HL-60 (cell line): Measurements from ENCODE around the gene FAF1.

Source experiments
- DNase-seq, 2 experiments: peaks; one replicate each; pipeline ENCODE4 v3.0.0-alpha.2; 2010 to 2020; ENCODE audit warnings: low read depth in 1 of 2, low spot score in 1 of 2
- H3K27ac ChIP-seq: fragments of 250-450 bp; sonication (Bioruptor Pico); replicated peaks from 2 replicates; pipeline ENCODE4 v1.5.1; 2020; ENCODE audit warnings: mild to moderate bottlenecking, moderate library complexity
- H3K27me3 ChIP-seq: fragments of 250-450 bp; sonication (Bioruptor Pico); 2 replicates; pipeline ENCODE4 v1.5.1; 2021; ENCODE audit warnings: mild to moderate bottlenecking, moderate library complexity; ENCODE audit not compliant: insufficient read depth, poor library complexity, severe bottlenecking
- H3K4me3 ChIP-seq: replicated peaks from 2 replicates; pipeline ENCODE4 v1.5.1; 2011; ENCODE audit warnings: mild to moderate bottlenecking, control low read depth, low read length; ENCODE audit not compliant: insufficient read depth
- GABPA ChIP-seq: IDR thresholded peaks from 2 replicates; pipeline ENCODE4 v1.6.1; 2012; ENCODE audit warnings: low read depth
- POLR2AphosphoS5 ChIP-seq: IDR thresholded peaks from 2 replicates; pipeline ENCODE4 v1.6.1; 2012; ENCODE audit warnings: low read depth
- SPI1 ChIP-seq: IDR thresholded peaks from 2 replicates; pipeline ENCODE4 v1.6.1; 2012; ENCODE audit warnings: low read depth, mild to moderate bottlenecking, borderline replicate concordance
- TF ChIP-seq, protein P1 (sequence below): IDR thresholded peaks from one replicate; pipeline ENCODE4 v1.5.1; 2011; ENCODE audit warnings: low read length, control low read depth, inconsistent platforms; ENCODE audit not compliant: insufficient read depth
- TF ChIP-seq, protein P2 (sequence below): IDR thresholded peaks from 2 replicates; pipeline ENCODE4 v1.6.1; 2012; ENCODE audit warnings: low read depth; ENCODE audit not compliant: insufficient replicate concordance

Gene FAF1

DNA sequence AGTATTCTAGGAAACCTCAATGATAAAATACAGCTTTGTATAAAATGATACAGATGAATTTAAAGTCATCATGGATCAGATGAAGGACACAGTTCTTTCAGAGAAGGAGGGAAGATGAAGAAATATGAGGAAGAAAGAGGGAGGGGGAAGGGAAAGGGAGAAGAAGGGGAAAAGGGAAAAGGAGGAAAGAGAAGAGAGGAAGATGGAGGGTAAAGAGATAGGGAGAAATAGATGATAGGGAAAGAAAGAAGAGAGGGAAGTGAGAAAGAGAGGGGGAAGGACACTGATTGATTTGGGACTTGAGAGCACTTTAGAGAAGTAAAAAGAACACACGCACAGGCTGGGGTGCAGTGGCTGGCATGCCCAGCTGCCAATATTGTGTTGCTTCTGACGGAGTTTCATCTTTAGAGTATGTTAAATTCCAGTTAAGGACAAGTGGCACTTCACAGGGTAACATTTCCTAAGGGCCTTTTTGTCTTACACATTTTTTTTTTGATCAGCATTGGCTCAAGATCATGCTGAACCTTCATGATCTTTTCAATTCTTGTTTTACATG is 300.9 kb downstream of the FAF1 start:
- Histone ChIP-seq H3K4me3 (no peak overlapping the region), H3K27ac (no peak overlapping the region), H3K27me3 (no peaks in the 10 kb centered on the region)
- DNase-seq = no peak
- TF ChIP-seq, protein P1, sequence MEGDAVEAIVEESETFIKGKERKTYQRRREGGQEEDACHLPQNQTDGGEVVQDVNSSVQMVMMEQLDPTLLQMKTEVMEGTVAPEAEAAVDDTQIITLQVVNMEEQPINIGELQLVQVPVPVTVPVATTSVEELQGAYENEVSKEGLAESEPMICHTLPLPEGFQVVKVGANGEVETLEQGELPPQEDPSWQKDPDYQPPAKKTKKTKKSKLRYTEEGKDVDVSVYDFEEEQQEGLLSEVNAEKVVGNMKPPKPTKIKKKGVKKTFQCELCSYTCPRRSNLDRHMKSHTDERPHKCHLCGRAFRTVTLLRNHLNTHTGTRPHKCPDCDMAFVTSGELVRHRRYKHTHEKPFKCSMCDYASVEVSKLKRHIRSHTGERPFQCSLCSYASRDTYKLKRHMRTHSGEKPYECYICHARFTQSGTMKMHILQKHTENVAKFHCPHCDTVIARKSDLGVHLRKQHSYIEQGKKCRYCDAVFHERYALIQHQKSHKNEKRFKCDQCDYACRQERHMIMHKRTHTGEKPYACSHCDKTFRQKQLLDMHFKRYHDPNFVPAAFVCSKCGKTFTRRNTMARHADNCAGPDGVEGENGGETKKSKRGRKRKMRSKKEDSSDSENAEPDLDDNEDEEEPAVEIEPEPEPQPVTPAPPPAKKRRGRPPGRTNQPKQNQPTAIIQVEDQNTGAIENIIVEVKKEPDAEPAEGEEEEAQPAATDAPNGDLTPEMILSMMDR = no peak
- TF ChIP-seq SPI1 (no peak), GABPA (no peak), POLR2AphosphoS5 (no peak)
- TF ChIP-seq, protein P2, sequence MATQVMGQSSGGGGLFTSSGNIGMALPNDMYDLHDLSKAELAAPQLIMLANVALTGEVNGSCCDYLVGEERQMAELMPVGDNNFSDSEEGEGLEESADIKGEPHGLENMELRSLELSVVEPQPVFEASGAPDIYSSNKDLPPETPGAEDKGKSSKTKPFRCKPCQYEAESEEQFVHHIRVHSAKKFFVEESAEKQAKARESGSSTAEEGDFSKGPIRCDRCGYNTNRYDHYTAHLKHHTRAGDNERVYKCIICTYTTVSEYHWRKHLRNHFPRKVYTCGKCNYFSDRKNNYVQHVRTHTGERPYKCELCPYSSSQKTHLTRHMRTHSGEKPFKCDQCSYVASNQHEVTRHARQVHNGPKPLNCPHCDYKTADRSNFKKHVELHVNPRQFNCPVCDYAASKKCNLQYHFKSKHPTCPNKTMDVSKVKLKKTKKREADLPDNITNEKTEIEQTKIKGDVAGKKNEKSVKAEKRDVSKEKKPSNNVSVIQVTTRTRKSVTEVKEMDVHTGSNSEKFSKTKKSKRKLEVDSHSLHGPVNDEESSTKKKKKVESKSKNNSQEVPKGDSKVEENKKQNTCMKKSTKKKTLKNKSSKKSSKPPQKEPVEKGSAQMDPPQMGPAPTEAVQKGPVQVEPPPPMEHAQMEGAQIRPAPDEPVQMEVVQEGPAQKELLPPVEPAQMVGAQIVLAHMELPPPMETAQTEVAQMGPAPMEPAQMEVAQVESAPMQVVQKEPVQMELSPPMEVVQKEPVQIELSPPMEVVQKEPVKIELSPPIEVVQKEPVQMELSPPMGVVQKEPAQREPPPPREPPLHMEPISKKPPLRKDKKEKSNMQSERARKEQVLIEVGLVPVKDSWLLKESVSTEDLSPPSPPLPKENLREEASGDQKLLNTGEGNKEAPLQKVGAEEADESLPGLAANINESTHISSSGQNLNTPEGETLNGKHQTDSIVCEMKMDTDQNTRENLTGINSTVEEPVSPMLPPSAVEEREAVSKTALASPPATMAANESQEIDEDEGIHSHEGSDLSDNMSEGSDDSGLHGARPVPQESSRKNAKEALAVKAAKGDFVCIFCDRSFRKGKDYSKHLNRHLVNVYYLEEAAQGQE = no peak

DNA sequence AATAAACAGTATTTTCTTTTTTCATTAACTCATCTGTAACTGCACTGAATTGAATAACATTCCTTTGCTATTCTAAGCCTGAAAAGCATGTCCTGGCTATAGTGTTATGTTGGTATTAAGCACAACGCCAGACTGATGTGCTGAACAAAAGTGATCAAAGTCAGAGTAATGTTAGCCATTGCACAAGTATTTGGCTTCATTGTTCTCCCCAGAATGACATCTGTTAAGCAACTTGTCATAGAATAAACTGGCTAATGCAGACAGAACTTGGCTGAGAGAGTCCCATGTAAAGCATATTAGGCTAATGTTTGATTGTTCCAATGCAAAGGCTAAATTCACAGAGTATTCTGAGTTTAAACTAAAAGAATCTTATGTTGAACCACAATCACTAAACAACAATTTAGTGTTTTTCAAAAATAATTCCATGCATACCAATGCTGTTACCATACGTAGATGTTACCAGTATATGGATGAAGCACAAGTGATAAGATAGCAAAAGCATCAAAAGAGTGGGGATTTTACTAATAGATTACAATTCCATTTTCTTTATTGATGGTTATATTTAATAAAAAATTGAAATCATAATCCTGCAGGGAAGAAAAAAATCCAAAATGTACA is 301.5 kb downstream of the FAF1 start:
- Histone ChIP-seq H3K27me3 (no peaks in the 10 kb centered on the region), H3K27ac (no peak overlapping the region), H3K4me3 (no peak overlapping the region)
- TF ChIP-seq GABPA (no peak), POLR2AphosphoS5 (no peak), SPI1 (no peak)
- TF ChIP-seq, protein P2 = no peak
- TF ChIP-seq, protein P1 = no peak
- DNase-seq = no peak

GRCh38 chr1:50656931-50657330 is 303.1 kb downstream of the FAF1 start:
- no peaks in the 10 kb centered on the region for H3K27me3 ChIP-seq
- H3K4me3 ChIP-seq = no peak overlapping the region
- DNase-seq = no peak
- no peak overlapping the region for H3K27ac ChIP-seq
- TF ChIP-seq GABPA (no peak), SPI1 (no peak), POLR2AphosphoS5 (no peak)
- TF ChIP-seq, protein P1 = no peak
- TF ChIP-seq, protein P2 = no peak
